Brain microvascular endothelial cell (primary cell): ENCODE data around the gene PLAAT5.

Source experiments
- DNase-seq: peaks from one replicate; pipeline ENCODE4 v3.0.0-alpha.2; 2020
- H3K27ac ChIP-seq: fragments of 250-450 bp; sonication (Bioruptor Pico); 2 replicates; pipeline ENCODE4 v1.5.1; 2020; ENCODE audit warnings: mild to moderate bottlenecking, moderate library complexity
- H3K27me3 ChIP-seq: fragments of 250-450 bp; sonication (Bioruptor Pico); replicated peaks from 2 replicates; pipeline ENCODE4 v1.5.1; 2020; ENCODE audit warnings: mild to moderate bottlenecking
- H3K36me3 ChIP-seq: fragments of 250-450 bp; sonication (Bioruptor Pico); replicated peaks from 2 replicates; pipeline ENCODE4 v1.5.1; 2020; ENCODE audit warnings: mild to moderate bottlenecking
- H3K4me3 ChIP-seq: 2 replicates; pipeline ENCODE4 v1.5.1; 2011; ENCODE audit warnings: low read depth, mild to moderate bottlenecking, control low read depth, low read length, moderate library complexity
- in situ Hi-C: cut with HindIII; loops from 2 replicates; pipeline ENCODE4 v1.10.0; 2017; ENCODE audit warnings: low sequenced_read_pairs, low pct_ligation_motif_present
- TF ChIP-seq, protein P1 (sequence below): IDR thresholded peaks from 2 replicates; pipeline ENCODE4 v1.5.1; 2011; ENCODE audit warnings: low read depth, mild to moderate bottlenecking, moderate library complexity, low read length, control low read depth, inconsistent platforms; ENCODE audit errors: missing control alignments

PLAAT5 gene

DNA sequence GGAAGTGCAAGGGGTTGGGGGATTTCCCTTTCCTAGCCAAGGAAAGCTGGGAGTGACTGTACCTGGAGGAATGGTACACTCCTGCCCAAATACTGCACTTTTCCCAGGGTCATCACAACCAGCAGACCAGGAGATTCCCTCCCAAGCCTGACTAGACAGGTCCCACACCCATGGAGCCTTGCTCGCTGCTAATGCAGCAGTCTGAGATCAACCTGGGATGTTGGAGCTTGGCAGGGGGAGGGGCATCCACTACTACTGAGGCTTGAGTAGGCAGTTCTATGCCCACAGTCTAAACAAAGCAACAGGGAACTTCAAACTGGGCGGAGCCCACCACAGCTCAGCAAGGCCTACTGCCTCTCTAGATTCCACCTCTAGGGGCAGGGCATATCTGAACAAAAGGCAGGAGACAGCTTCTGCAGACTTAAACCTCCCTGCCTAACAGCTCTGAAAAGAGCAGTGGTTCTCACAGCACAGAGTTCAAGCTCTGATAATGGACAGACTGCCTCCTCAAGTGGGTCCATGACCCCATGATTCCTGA, 62.9 kb downstream of the PLAAT5 start:
- Histone ChIP-seq H3K4me3 (no peak overlapping the region), H3K27me3 (peaks cover 6% of the 10 kb centered on the region), H3K36me3 (no peaks in the 10 kb centered on the region), H3K27ac (no peak overlapping the region)
- in situ Hi-C loops = no loop called here
- no peak for DNase-seq
- TF ChIP-seq, protein P1, sequence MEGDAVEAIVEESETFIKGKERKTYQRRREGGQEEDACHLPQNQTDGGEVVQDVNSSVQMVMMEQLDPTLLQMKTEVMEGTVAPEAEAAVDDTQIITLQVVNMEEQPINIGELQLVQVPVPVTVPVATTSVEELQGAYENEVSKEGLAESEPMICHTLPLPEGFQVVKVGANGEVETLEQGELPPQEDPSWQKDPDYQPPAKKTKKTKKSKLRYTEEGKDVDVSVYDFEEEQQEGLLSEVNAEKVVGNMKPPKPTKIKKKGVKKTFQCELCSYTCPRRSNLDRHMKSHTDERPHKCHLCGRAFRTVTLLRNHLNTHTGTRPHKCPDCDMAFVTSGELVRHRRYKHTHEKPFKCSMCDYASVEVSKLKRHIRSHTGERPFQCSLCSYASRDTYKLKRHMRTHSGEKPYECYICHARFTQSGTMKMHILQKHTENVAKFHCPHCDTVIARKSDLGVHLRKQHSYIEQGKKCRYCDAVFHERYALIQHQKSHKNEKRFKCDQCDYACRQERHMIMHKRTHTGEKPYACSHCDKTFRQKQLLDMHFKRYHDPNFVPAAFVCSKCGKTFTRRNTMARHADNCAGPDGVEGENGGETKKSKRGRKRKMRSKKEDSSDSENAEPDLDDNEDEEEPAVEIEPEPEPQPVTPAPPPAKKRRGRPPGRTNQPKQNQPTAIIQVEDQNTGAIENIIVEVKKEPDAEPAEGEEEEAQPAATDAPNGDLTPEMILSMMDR = no peak

DNA sequence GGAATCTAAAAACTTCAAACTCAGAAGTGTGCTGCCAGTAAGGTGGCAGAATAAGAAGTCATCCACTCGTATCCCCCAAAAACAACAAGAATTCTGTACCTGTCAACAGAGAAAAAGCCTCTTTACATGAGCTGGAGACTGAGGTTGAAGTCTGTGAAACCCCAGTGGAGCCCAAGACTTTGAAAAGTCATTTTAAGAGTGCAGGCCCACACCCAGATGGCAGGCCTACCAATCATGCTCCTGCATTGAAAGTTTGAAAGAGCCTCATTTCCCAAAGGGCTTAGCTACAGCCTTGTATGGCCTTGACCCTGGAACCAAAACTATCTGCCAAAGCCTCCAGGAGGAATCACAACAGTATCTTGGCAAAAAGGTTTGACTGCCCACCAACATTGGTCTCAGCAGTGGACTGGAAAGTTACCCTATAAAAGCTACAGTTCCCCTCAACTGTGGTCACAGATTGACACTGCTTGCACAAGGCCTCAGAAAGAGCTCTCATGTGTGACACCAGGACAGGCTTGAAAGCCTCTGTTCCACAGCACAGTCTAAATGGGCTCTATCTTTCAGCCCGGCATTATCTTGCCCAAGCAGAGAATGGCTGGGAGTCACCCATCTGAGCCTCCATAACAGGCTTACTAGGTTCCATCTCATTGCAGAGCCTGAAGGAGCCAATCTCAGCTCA, 73.7 kb downstream of the PLAAT5 start:
- in situ Hi-C loops = no loop called here
- H3K27me3 ChIP-seq = peaks cover 2% of the 10 kb centered on the region
- no peak for DNase-seq
- H3K36me3 ChIP-seq = no peaks in the 10 kb centered on the region
- TF ChIP-seq, protein P1 = no peak
- no peak overlapping the region for H3K27ac ChIP-seq
- H3K4me3 ChIP-seq = no peak overlapping the region
